Diencephalon (tissue), 1 donor: ENCODE results near the gene UPB1. TPM values are rescaled to one million over a fixed set of nuclear protein-coding genes. Genes with fewer than 3 reads are reported as not detected.

Experiments used
- total RNA-seq: library from RNA; depleted of rRNA; stranded (reverse); fragments of >200 nt; gene quantifications from one replicate; pipeline ENCODE4 v1.2.3, GENCODE V29; 2014

UPB1 gene
- 0.46 TPM for total RNA-seq

DNA sequence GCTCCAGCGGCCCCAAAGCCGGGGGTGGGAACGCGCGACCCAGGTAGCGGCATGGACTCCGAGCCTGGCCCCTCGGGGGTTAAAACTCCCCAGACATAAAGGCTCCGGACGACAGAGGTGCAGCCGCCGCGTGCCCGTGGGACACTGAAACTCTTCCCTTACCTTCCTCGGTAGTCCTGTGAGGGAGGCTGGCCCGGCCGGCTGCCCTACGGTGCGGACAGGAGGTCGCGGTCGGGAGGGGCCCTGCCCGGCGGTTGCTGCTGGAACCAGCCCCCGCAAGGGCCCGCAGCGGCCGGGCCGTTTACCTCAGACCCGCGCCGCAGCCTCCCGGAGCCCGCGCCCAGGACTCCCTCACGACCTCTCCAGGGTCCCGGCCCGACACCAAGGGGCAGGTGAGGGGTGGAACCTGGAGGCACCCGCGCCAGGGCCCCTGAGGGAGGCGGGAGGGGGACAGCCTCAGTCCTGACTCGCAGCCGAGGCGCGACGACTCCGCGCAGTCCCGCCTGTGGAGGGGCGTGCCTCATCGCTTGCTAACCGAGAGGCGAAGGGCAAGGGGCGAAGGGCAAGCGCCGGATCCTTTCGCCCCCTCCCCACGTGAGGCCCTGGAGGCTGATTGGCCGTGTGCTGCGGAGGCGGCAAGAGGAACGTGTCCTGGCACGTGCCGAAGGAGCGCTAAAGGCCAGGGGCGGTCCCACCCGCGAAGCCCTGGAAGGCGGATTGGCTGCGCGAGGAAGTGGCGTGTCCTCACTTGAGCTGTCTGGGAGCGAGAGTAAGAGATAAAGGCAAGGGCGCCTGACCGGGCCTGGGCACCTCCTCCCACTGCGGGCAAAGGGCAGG lies at the start of gene UPB1:
Gene UPB1, plus strand, starts transcription at position 805 of the 837 bp plus-strand sequence. CDS start 72 bp downstream, outside the sequence.

DNA sequence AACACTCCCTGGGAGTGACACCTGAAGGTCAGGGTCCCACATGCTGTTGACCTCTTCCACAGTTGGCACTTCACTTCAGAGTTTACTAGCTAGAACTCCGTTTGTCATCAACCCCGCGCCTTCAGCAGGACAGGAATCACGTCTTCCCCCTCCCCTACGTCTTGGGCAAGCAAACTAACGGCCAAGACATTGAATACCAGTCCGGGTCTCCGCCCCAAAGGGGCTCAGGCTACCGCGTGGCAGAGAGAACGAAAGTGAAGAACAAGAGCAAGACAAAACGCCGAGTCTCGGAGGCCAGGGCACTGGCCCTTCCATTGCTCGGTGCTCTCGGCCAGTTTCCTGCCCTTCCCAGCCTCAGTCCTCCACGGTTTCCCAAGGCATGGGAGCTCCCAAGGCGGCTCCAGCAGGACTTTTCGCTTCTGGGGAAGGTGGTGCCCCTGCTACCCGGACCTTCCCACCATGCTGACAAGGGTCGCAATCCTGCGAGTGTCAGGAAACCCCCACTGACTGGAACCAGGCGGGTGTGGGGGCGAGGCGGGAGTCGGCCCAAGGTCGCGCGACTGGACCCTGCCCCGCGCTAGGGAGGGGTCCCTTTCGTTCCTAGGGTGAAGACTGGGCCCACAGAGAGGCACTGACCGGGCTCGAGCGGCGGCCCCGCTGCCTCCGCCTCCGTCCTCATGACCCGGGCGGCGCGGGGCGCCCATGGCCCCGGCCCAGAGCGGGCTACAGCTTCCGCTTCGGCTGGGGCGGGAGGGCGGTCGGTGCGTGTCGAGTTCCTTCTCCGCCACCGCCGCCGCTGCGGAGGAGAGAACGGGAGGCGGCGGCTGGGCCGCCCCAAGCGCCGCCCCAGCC lies 59.4 kb downstream of the UPB1 start, which contains the start of gene GUCD1:
Gene GUCD1, minus strand, starts transcription at position 826 of the 852 bp plus-strand sequence. Its CDS starts 147 bp downstream, at position 679.

DNA sequence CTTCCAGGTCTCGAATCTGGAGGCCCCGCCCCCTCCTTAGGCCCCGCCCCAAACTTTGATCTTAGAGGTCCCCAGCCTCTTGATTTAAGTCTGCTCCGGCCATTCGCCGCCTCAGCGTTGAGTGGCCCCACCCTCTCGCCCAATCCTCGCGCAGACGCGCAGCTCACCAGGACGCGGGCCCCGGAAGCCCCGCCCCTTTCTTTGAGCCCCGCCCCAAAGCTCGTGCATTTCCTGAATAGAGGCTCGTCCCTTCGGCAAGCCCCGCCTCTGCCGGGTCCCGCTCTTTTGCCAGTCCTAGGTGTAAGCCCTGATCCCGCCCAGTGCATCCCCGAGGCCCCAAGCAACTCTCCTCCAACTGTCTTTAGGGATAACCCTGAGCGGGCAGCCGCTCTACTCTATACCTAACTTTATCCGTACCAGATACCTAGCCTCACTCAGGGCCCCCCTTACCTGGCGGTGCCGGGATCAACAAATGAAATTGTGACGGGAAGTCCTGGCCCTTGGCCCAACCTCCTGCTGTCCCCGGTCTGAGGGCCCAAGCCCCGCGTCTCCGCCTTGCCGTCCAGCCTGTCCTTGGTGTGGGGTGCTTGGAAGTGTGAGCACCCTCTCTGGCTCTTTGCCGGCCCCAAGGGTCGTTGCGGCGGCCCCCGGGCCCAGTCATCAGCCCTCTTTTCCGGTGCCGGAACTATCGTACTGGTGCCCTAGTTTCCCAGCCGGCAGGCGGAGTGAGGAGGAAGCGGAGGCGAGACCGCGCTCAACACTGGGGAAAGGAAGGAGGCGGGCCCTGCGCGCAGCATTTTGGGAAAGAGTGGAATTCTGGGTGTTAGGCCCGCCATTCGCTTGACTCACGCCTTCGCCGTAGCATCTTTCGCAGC lies 60.3 kb downstream of the UPB1 start, which contains the start of gene SNRPD3:
Gene SNRPD3, plus strand, starts transcription at position 835 of the 875 bp plus-strand sequence. CDS start 1,676 bp downstream, outside the sequence.

Other genes with a start within 250 kb of the UPB1 start
- gene SPECC1L, start 224.5 kb upstream of the UPB1 start, total RNA-seq = 51.2 TPM
- gene ADORA2A, start 67.7 kb upstream of the UPB1 start, total RNA-seq = 15.7 TPM
- gene GUCD1, start 59.8 kb downstream of the UPB1 start, total RNA-seq = 40.4 TPM
- gene SNRPD3, start 60.7 kb downstream of the UPB1 start, total RNA-seq = 122 TPM
- 11.1 TPM for gene LRRC75B, start 97.7 kb downstream of the UPB1 start, total RNA-seq
- gene GGT1, start 107.9 kb downstream of the UPB1 start, total RNA-seq = 1.8 TPM